Upper lobe of left lung (tissue), 4 donors: ENCODE data around the gene NPPB.

Source experiments
- POLR2A ChIP-seq, 4 donors: fragments of 450-650 bp; IDR thresholded peaks; one replicate each; pipeline ENCODE4 v1.5.1; 2016 to 2017; ENCODE audit warnings: antibody characterized with exemption in 4 of 4, mild to moderate bottlenecking in 2 of 4
- TF ChIP-seq, protein P1 (sequence below), 6 experiments: fragments of 450-650 bp in 4 of 6; fragments of 200-600 bp in 2 of 6; sonication (generic) in 2 of 6; IDR thresholded peaks; one replicate each; pipeline ENCODE4 v1.5.1; 2016 to 2019; ENCODE audit warnings: antibody characterized with exemption in 6 of 6

DNA sequence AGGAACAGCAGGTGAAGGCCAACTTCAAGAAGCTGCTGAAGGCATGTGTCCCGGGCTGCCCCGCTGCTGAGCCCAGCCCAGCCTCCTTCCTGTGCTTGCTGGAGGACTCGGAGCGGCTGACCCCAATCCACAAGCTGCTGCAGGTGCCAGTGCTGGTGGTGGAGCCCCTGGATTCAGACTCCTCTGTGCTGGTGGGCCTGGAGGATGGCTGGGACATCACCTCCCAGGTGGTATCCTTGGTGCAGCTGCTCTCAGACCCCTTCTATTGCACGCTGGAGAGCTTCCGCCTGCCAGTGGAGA, 20.1 kb upstream of the NPPB start:
- TF ChIP-seq, protein P1, sequence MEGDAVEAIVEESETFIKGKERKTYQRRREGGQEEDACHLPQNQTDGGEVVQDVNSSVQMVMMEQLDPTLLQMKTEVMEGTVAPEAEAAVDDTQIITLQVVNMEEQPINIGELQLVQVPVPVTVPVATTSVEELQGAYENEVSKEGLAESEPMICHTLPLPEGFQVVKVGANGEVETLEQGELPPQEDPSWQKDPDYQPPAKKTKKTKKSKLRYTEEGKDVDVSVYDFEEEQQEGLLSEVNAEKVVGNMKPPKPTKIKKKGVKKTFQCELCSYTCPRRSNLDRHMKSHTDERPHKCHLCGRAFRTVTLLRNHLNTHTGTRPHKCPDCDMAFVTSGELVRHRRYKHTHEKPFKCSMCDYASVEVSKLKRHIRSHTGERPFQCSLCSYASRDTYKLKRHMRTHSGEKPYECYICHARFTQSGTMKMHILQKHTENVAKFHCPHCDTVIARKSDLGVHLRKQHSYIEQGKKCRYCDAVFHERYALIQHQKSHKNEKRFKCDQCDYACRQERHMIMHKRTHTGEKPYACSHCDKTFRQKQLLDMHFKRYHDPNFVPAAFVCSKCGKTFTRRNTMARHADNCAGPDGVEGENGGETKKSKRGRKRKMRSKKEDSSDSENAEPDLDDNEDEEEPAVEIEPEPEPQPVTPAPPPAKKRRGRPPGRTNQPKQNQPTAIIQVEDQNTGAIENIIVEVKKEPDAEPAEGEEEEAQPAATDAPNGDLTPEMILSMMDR (IDR thresholded peaks at IDR 0.05): no peak
- TF ChIP-seq POLR2A (IDR thresholded peaks at IDR 0.05): no peak
